GM12878 (cell line): ENCODE results near the gene CDRT15. TPM values are rescaled to one million over a fixed set of nuclear protein-coding genes. Genes with fewer than 3 reads are reported as not detected.

Experiments used
- ATAC-seq: fragments of 200-7000 bp; cut with Tn5 transposase; 3 replicates; pipeline ENCODE4 v1.9.1; 2020; ENCODE audit warnings: mild to moderate bottlenecking, moderate library complexity
- BruUV-seq: library from RNA; stranded (reverse); fragments of 400-500 nt; replicated peaks from 2 replicates; lab custom pipeline; 2021; lab: Mats Ljungman, UMichigan
- CTCF ChIA-PET: fragments of 300-600 bp; sonication (Branson Sonifier 250); formaldehyde crosslinking; extraction: SDS; loops from one replicate; lab custom pipeline; 2021; ENCODE audit warnings: inconsistent platforms; lab: Yijun Ruan, JAX
- POLR2A ChIA-PET: fragments of 350-600 bp; formaldehyde crosslinking; extraction: SDS; loops from one replicate; lab custom pipeline; 2021; ENCODE audit warnings: inconsistent platforms; lab: Charles Lee
- RAD21 ChIA-PET: fragments of 300-600 bp; sonication (Branson Sonifier 250); formaldehyde crosslinking; loops from one replicate; lab custom pipeline; 2023; ENCODE audit warnings: antibody characterized with exemption; ENCODE audit not compliant: unreplicated experiment; lab: Charles Lee
- SMC1A ChIA-PET: fragments of 300-600 bp; sonication (Branson Sonifier 250); formaldehyde crosslinking; loops from one replicate; lab custom pipeline; 2023; ENCODE audit not compliant: unreplicated experiment, uncharacterized antibody; lab: Charles Lee
- DNase-seq: peaks from one replicate; pipeline ENCODE4 v3.0.0-alpha.2; 2011; ENCODE audit warnings: low read depth, low spot score
- FAIRE-seq: peaks from 3 replicates; lab custom pipeline; 2011; peaks lifted over from hg19 to GRCh38; lab: Jason Lieb, UNC
- H2AFZ ChIP-seq: 2 replicates; pipeline ENCODE4 v1.6.0; 2011; ENCODE audit warnings: low read depth, low read length, control low read depth; ENCODE audit not compliant: control insufficient read depth
- H3K27ac ChIP-seq: 2 replicates; pipeline ENCODE4 v1.5.1; 2011; ENCODE audit warnings: control low read depth; ENCODE audit not compliant: control insufficient read depth, insufficient read depth
- H3K27me3 ChIP-seq, 2 experiments: replicated peaks in 1 of 2; 2 replicates each; pipeline versions ENCODE4 v1.6.0 to v1.6.1; 2011; ENCODE audit warnings: low read length in 1 of 2; ENCODE audit not compliant: control insufficient read depth in 2 of 2, insufficient read depth in 2 of 2
- H3K36me3 ChIP-seq, 2 experiments: 2 replicates each; pipeline ENCODE4 v1.5.1; 2011; ENCODE audit warnings: low read length in 1 of 2; ENCODE audit not compliant: control insufficient read depth in 2 of 2, insufficient read depth in 2 of 2
- H3K4me1 ChIP-seq: 2 replicates; pipeline ENCODE4 v1.6.1; 2011; ENCODE audit warnings: mild to moderate bottlenecking, low read length, moderate library complexity, mixed read lengths; ENCODE audit not compliant: control insufficient read depth, insufficient read depth
- H3K4me2 ChIP-seq: 2 replicates; pipeline ENCODE4 v1.6.0; 2011; ENCODE audit warnings: control low read depth; ENCODE audit not compliant: control insufficient read depth, insufficient read depth
- H3K4me3 ChIP-seq: fragments of 200-600 bp; sonication (generic); 2 replicates; pipeline ENCODE4 v1.5.1; 2016
- H3K79me2 ChIP-seq: 2 replicates; pipeline ENCODE4 v1.6.0; 2011; ENCODE audit warnings: low read length; ENCODE audit not compliant: control insufficient read depth, insufficient read depth
- H3K9ac ChIP-seq: 2 replicates; pipeline ENCODE4 v1.8.0; 2011; ENCODE audit warnings: low read length, control low read depth, mixed read lengths; ENCODE audit not compliant: control insufficient read depth, insufficient read depth
- H3K9me3 ChIP-seq: replicated peaks from 3 replicates; pipeline ENCODE4 v1.5.1; 2011; ENCODE audit warnings: mild to moderate bottlenecking, low read length; ENCODE audit not compliant: control insufficient read depth, insufficient read depth
- H4K20me1 ChIP-seq: 2 replicates; pipeline ENCODE4 v1.6.0; 2011; ENCODE audit not compliant: control insufficient read depth, insufficient read depth
- BRCA1 ChIP-seq: IDR thresholded peaks from 2 replicates; pipeline ENCODE4 v1.6.1; 2011; ENCODE audit warnings: low read depth, low read length, improper control_type of control experiment
- CHD2 ChIP-seq: IDR thresholded peaks from 2 replicates; pipeline ENCODE4 v1.6.1; 2011; ENCODE audit warnings: low read depth, low read length, improper control_type of control experiment, borderline replicate concordance
- EED ChIP-seq: sonication (generic); IDR thresholded peaks from 2 replicates; pipeline ENCODE4 v1.6.1; 2016; ENCODE audit warnings: antibody characterized with exemption, low read depth
- EGR1 ChIP-seq, 2 experiments: IDR thresholded peaks; 1 replicate in 1 of 2; 2 replicates in 1 of 2; pipeline ENCODE4 v1.6.1; 2011 to 2012; ENCODE audit warnings: low read depth in 2 of 2, low read length in 2 of 2, borderline replicate concordance in 1 of 2, mild to moderate bottlenecking in 1 of 2, moderate library complexity in 1 of 2
- ETV6 ChIP-seq, 2 experiments: fragments of 450-650 bp in 1 of 2; IDR thresholded peaks in 1 of 2; conservative IDR thresholded peaks in 1 of 2; 2 replicates each; pipeline ENCODE4 v1.6.1; 2014; ENCODE audit warnings: antibody characterized with exemption in 1 of 2, borderline replicate concordance in 1 of 2, low read depth in 1 of 2, mild to moderate bottlenecking in 1 of 2, moderate library complexity in 1 of 2
- IRF4 ChIP-seq: IDR thresholded peaks from 2 replicates; pipeline ENCODE4 v1.6.1; 2011; ENCODE audit warnings: low read depth, low read length
- JUNB ChIP-seq: IDR thresholded peaks from 2 replicates; pipeline ENCODE4 v1.6.1; 2016; ENCODE audit warnings: antibody characterized with exemption, mild to moderate bottlenecking
- KAT2A ChIP-seq: conservative IDR thresholded peaks from 2 replicates; pipeline ENCODE4 v1.6.1; 2011; ENCODE audit warnings: low read depth, low read length; ENCODE audit not compliant: control insufficient read depth
- MAX ChIP-seq: IDR thresholded peaks from 2 replicates; pipeline ENCODE4 v1.6.1; 2012; ENCODE audit warnings: low read depth, low read length, improper control_type of control experiment
- NFXL1 ChIP-seq: fragments of 450-650 bp; IDR thresholded peaks from 2 replicates; pipeline ENCODE4 v1.6.1; 2017; ENCODE audit warnings: antibody characterized with exemption, mild to moderate bottlenecking, borderline replicate concordance
- NRF1 ChIP-seq: conservative IDR thresholded peaks from 2 replicates; pipeline ENCODE4 v1.6.1; 2011; ENCODE audit warnings: mild to moderate bottlenecking, low read depth, low read length, improper control_type of control experiment
- RAD51 ChIP-seq: fragments of 450-650 bp; IDR thresholded peaks from 2 replicates; pipeline ENCODE4 v1.6.1; 2016; ENCODE audit warnings: moderate library complexity, mild to moderate bottlenecking, inconsistent platforms
- SP1 ChIP-seq: IDR thresholded peaks from one replicate; pipeline ENCODE4 v1.6.1; 2011; ENCODE audit warnings: low read depth, low read length
- SREBF1 ChIP-seq: IDR thresholded peaks from 2 replicates; pipeline ENCODE4 v1.6.1; 2012; ENCODE audit warnings: mild to moderate bottlenecking, low read length
- TARDBP ChIP-seq: IDR thresholded peaks from 2 replicates; pipeline ENCODE4 v1.6.1; 2016; ENCODE audit warnings: borderline replicate concordance
- TBL1XR1 ChIP-seq: IDR thresholded peaks from 2 replicates; pipeline ENCODE4 v1.6.1; 2012; ENCODE audit warnings: low read depth, low read length, improper control_type of control experiment
- WRNIP1 ChIP-seq: IDR thresholded peaks from 2 replicates; pipeline ENCODE4 v1.6.1; 2011; ENCODE audit warnings: low read depth, low read length, improper control_type of control experiment, borderline replicate concordance
- ZNF384 ChIP-seq: IDR thresholded peaks from 2 replicates; pipeline ENCODE4 v1.6.1; 2012; ENCODE audit warnings: low read depth, mild to moderate bottlenecking, low read length, improper control_type of control experiment, borderline replicate concordance
- WGBS: methylation state at CpG from one replicate; pipeline ENCODE4 v1.1.6; 2016; ENCODE audit warnings: low lambda C conversion rate; ENCODE audit not compliant: insufficient replicate concordance, insufficient coverage; ENCODE audit errors: missing lambda C conversion rate; 5-methylcytosine and 5-hydroxymethylcytosine counted together
- in situ Hi-C: fragments of 300-500 bp; cut with MboI; formaldehyde crosslinking; loops from 9 replicates; pipeline ENCODE4 v1.14.3; 2018; ENCODE audit warnings: mixed read lengths
- intact Hi-C: fragments of 100-400 bp; cut with micrococcal nuclease; formaldehyde crosslinking; loops from one replicate; pipeline ENCODE4 v1.14.2; 2022; ENCODE audit not compliant: unreplicated experiment
- polyA plus RNA-seq, 11 experiments: library from polyadenylated mRNA; depleted of rRNA in 4 of 11; unstranded in 6 of 11; stranded (reverse) in 5 of 11; fragments of >200 nt; fragmentation: Nextera tagmentation in 4 of 11; fragmentation: Illumina TruSeq in 1 of 11; extraction: Ambion mirVana in 4 of 11; extraction: Trizol in 1 of 11; gene quantifications; 1 replicate in 1 of 11; 2 replicates in 10 of 11; pipeline versions ENCODE4 v1.2.1 to v1.2.3, GENCODE V29; 2011 to 2016; ENCODE audit warnings: inconsistent platforms in 2 of 11, missing spikeins in 2 of 11, low read depth in 1 of 11
- total RNA-seq, 4 experiments: library from RNA; depleted of rRNA in 3 of 4; stranded (reverse); fragments of >200 nt in 3 of 4; fragmentation: Illumina TruSeq in 1 of 4; extraction: Trizol in 1 of 4; gene quantifications; 2 replicates each; pipeline versions ENCODE4 v1.2.1 to v1.2.3, GENCODE V29; 2013 to 2021
- TF ChIP-seq, protein P1 (sequence below): fragments of 450-650 bp; IDR thresholded peaks from 2 replicates; pipeline ENCODE4 v1.6.1; 2017; ENCODE audit warnings: antibody characterized with exemption, mild to moderate bottlenecking, moderate library complexity

The CDRT15 gene
- total and polyA plus RNA-seq, 10 of the 15 experiments (the other 5 are each of a cell fraction or from before 2014, with no cell fraction given), result 0.29 TPM; not detected in 9

GRCh38 chr17:14225254-14225980 lies 11.2 kb downstream of the CDRT15 start:
- BruUV-seq, result no TSS peak
- intact Hi-C loops, result no loop called here
- TF ChIP-seq TARDBP (no peak), KAT2A (no peak), MAX (no peak), CHD2 (no peak), SP1 (no peak), EED (no peak), ETV6 (conservative IDR thresholded peaks at IDR 0.05 in 1 of 2, IDR thresholded peaks at IDR 0.05 in 1 of 2; ENCODE audit: borderline replicate concordance in 1 of 2, low read depth in 1 of 2) (no peak), WRNIP1 (no peak), NRF1 (no peak), BRCA1 (no peak), NFXL1 (no peak), JUNB (no peak), EGR1 (IDR thresholded peaks at IDR 0.05; ENCODE audit: borderline replicate concordance in 1 of 2, low read depth in 2 of 2, low read length in 2 of 2) (no peak), SREBF1 (no peak), TBL1XR1 (no peak), RAD51 (no peak), ZNF384 (no peak), IRF4 (no peak)
- TF ChIP-seq, protein P1, sequence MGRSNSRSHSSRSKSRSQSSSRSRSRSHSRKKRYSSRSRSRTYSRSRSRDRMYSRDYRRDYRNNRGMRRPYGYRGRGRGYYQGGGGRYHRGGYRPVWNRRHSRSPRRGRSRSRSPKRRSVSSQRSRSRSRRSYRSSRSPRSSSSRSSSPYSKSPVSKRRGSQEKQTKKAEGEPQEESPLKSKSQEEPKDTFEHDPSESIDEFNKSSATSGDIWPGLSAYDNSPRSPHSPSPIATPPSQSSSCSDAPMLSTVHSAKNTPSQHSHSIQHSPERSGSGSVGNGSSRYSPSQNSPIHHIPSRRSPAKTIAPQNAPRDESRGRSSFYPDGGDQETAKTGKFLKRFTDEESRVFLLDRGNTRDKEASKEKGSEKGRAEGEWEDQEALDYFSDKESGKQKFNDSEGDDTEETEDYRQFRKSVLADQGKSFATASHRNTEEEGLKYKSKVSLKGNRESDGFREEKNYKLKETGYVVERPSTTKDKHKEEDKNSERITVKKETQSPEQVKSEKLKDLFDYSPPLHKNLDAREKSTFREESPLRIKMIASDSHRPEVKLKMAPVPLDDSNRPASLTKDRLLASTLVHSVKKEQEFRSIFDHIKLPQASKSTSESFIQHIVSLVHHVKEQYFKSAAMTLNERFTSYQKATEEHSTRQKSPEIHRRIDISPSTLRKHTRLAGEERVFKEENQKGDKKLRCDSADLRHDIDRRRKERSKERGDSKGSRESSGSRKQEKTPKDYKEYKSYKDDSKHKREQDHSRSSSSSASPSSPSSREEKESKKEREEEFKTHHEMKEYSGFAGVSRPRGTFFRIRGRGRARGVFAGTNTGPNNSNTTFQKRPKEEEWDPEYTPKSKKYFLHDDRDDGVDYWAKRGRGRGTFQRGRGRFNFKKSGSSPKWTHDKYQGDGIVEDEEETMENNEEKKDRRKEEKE, result no peak

More at GRCh38 chr17:14225254-14225980, 11.2 kb downstream of the CDRT15 start:
- no peak for FAIRE-seq
- Histone ChIP-seq H3K4me1 (no peaks in the 10 kb centered on the region), H3K27ac (no peak overlapping the region), H3K4me2 (no peak overlapping the region), H4K20me1 (no peaks in the 10 kb centered on the region), H3K27me3 (no peaks in the 10 kb centered on the region), H3K9ac (no peak overlapping the region), H3K9me3 (no peaks in the 10 kb centered on the region), H3K79me2 (no peaks in the 10 kb centered on the region), H3K4me3 (no peak overlapping the region), H2AFZ (no peak overlapping the region), H3K36me3 (no peaks in the 10 kb centered on the region)
- 64% methylated on average over 10 of the region's 10 CpGs for WGBS
- ChIA-PET POLR2A (no interaction called here), CTCF (no interaction called here), RAD21 (no interaction called here), SMC1A (no interaction called here)
- no peak for ATAC-seq
- no peak for DNase-seq
- in situ Hi-C loops, result no loop called here
